Astrocyte of the spinal cord (primary cell): ENCODE data around the gene ASH1L.
A peak's percentile ranks its signal among the peaks of the same experiment; 100 is the strongest.

Experiments used
- DNase-seq: peaks from one replicate; pipeline ENCODE4 v3.0.0; 2011; ENCODE audit warnings: low read depth, low spot score
- H3K4me3 ChIP-seq: 2 replicates; pipeline ENCODE4 v1.5.1; 2011; ENCODE audit warnings: low read depth, mild to moderate bottlenecking, low read length, moderate library complexity
- CTCF ChIP-seq: IDR thresholded peaks from 2 replicates; pipeline ENCODE4 v1.5.1; 2012; ENCODE audit warnings: low read depth, mild to moderate bottlenecking, low read length, inconsistent platforms
- in situ Hi-C: cut with HindIII; loops from 2 replicates; pipeline ENCODE4 v1.10.0; 2017; ENCODE audit warnings: low sequenced_read_pairs

The ASH1L gene

GRCh38 chr1:155313261-155313660 lies 249.3 kb downstream of the ASH1L start:
- TF ChIP-seq CTCF: no peak
- in situ Hi-C loops: no loop called here
- DNase-seq: no peak
- H3K4me3 ChIP-seq: no peak overlapping the region

GRCh38 chr1:155309423-155310021 lies 253.1 kb downstream of the ASH1L start:
- DNase-seq: peak; percentile 3
- in situ Hi-C loops: no loop called here
- no peak for TF ChIP-seq CTCF
- H3K4me3 ChIP-seq: peak overlapping the region; percentile 98

GRCh38 chr1:155308493-155309422 lies 253.8 kb downstream of the ASH1L start, which contains the start of gene FDPS:
Gene FDPS (plus strand): TSS chr1:155308866. CDS start chr1:155309790, 924 bp downstream.
- no peak for TF ChIP-seq CTCF
- H3K4me3 ChIP-seq: peak within 1 kb of the TSS; percentile 98
- in situ Hi-C loops: no loop called here
- DNase-seq: peak; percentile 99

- DNase-seq: peak; percentile 20
- H3K4me3 ChIP-seq: no peak overlapping the region
- in situ Hi-C loops: no loop called here
- TF ChIP-seq CTCF: peak; percentile 42
Observed at GRCh38 chr1:155307247-155307740, 255.3 kb downstream of the ASH1L start.

GRCh38 chr1:155305881-155306391 lies 256.7 kb downstream of the ASH1L start:
- H3K4me3 ChIP-seq: no peak overlapping the region
- no peak for DNase-seq
- in situ Hi-C loops: no loop called here
- no peak for TF ChIP-seq CTCF

- in situ Hi-C loops: no loop called here
- no peak for TF ChIP-seq CTCF
Observed at GRCh38 chr1:155304558-155305063, 258.0 kb downstream of the ASH1L start.

More at GRCh38 chr1:155304558-155305063, 258.0 kb downstream of the ASH1L start:
- no peak for DNase-seq
- H3K4me3 ChIP-seq: no peak overlapping the region
